T1000 (cell line): Measurements from ENCODE around the gene KIR2DL3.
"Not testable (repeated sequence)": the region's sequence is repeated elsewhere in the genome, so short reads cannot be mapped to it uniquely, and the experiment has no call there.

Experiments used
- DNase-seq: peaks from one replicate; lab custom pipeline; 2025; ENCODE audit warnings: mixed read lengths; lab: John Stamatoyannopoulos, UW

The KIR2DL3 gene

GRCh38 chr19:54744080-54744479, 5.8 kb downstream of the KIR2DL3 start:
- DNase-seq: not testable (repeated sequence)

GRCh38 chr19:54747614-54748322, 9.5 kb downstream of the KIR2DL3 start:
- DNase-seq: not testable (repeated sequence)

- not testable (repeated sequence) for DNase-seq
Observed at GRCh38 chr19:54750276-54750675, 12.0 kb downstream of the KIR2DL3 start.

- DNase-seq: not testable (repeated sequence)
Observed at GRCh38 chr19:54756204-54757110, 18.1 kb downstream of the KIR2DL3 start.

- DNase-seq: not testable (repeated sequence)
Observed at GRCh38 chr19:54758577-54758976, 20.3 kb downstream of the KIR2DL3 start.

GRCh38 chr19:54764219-54764618, 25.9 kb downstream of the KIR2DL3 start:
- not testable (repeated sequence) for DNase-seq

GRCh38 chr19:54766464-54766863, 28.2 kb downstream of the KIR2DL3 start:
- not testable (repeated sequence) for DNase-seq

- not testable (repeated sequence) for DNase-seq
Observed at GRCh38 chr19:54769646-54770045, 31.3 kb downstream of the KIR2DL3 start, which contains the start of gene KIR2DL1. KIR2DL1 (plus strand) TSS chr19:54769793; CDS start chr19:54769851, 58 bp downstream.

- not testable (repeated sequence) for DNase-seq
Observed at GRCh38 chr19:54770511-54770910, 32.2 kb downstream of the KIR2DL3 start.

GRCh38 chr19:54771018-54771960, 33.0 kb downstream of the KIR2DL3 start:
- not testable (repeated sequence) for DNase-seq

GRCh38 chr19:54772666-54773065, 34.4 kb downstream of the KIR2DL3 start:
- DNase-seq: not testable (repeated sequence)

- DNase-seq: not testable (repeated sequence)
Observed at GRCh38 chr19:54775095-54775815, 36.9 kb downstream of the KIR2DL3 start.

- not testable (repeated sequence) for DNase-seq
Observed at GRCh38 chr19:54775830-54776229, 37.5 kb downstream of the KIR2DL3 start.

GRCh38 chr19:54777851-54778250, 39.5 kb downstream of the KIR2DL3 start:
- not testable (repeated sequence) for DNase-seq

GRCh38 chr19:54778896-54779295, 40.6 kb downstream of the KIR2DL3 start:
- DNase-seq: not testable (repeated sequence)

- not testable (repeated sequence) for DNase-seq
Observed at GRCh38 chr19:54782916-54783315, 44.6 kb downstream of the KIR2DL3 start.

GRCh38 chr19:54786091-54786723, 47.9 kb downstream of the KIR2DL3 start:
- DNase-seq: not testable (repeated sequence)

- DNase-seq: not testable (repeated sequence)
Observed at GRCh38 chr19:54788154-54788553, 49.8 kb downstream of the KIR2DL3 start.

- DNase-seq: no peak
Observed at GRCh38 chr19:54790711-54791110, 52.4 kb downstream of the KIR2DL3 start.

- DNase-seq: no peak
Observed at GRCh38 chr19:54791476-54791875, 53.2 kb downstream of the KIR2DL3 start.
